ENCODE data around the gene ADAMTS7. TPM values are rescaled to one million over a fixed set of nuclear protein-coding genes. Genes with fewer than 3 reads are reported as not detected.

The ADAMTS7 gene
- total and polyA plus RNA-seq, 2 donors (not counting 1 experiment from before 2014, with no cell fraction given): 7.9 TPM

DNA sequence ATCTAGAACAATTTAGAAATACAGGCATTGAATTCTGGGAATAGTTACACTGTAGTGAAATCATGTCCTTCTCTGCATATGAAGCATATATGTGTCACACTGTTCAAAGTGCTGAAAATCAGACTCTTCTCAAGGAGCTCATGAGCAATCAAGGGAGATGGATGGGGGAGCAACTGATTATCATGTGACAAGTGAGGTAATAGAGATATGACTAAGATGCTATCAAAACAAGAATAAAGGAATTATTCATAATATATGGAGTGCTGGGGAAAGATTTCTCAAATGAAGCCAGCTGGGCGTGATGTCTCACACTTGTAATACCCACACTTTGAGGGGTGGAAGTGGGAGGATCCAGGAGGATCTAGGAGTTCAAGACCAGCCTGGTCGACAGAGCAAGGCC, 95.3 kb downstream of the ADAMTS7 start:
- DNase-seq (ENCODE audit: low read depth in 2 of 2): peak; percentile 72 to 84
- TF ChIP-seq, protein P1, sequence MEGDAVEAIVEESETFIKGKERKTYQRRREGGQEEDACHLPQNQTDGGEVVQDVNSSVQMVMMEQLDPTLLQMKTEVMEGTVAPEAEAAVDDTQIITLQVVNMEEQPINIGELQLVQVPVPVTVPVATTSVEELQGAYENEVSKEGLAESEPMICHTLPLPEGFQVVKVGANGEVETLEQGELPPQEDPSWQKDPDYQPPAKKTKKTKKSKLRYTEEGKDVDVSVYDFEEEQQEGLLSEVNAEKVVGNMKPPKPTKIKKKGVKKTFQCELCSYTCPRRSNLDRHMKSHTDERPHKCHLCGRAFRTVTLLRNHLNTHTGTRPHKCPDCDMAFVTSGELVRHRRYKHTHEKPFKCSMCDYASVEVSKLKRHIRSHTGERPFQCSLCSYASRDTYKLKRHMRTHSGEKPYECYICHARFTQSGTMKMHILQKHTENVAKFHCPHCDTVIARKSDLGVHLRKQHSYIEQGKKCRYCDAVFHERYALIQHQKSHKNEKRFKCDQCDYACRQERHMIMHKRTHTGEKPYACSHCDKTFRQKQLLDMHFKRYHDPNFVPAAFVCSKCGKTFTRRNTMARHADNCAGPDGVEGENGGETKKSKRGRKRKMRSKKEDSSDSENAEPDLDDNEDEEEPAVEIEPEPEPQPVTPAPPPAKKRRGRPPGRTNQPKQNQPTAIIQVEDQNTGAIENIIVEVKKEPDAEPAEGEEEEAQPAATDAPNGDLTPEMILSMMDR (conservative IDR thresholded peaks at IDR 0.05 in 1 of 2, IDR thresholded peaks at IDR 0.05 in 1 of 2; ENCODE audit: low read depth in 1 of 2, low read length in 2 of 2): no peak
- no peak for TF ChIP-seq EZH2 (IDR thresholded peaks at IDR 0.05; ENCODE audit: low read length, missing control alignments)
- no peak overlapping the region for H3K27ac ChIP-seq (ENCODE audit: insufficient read depth, low read length)

DNA sequence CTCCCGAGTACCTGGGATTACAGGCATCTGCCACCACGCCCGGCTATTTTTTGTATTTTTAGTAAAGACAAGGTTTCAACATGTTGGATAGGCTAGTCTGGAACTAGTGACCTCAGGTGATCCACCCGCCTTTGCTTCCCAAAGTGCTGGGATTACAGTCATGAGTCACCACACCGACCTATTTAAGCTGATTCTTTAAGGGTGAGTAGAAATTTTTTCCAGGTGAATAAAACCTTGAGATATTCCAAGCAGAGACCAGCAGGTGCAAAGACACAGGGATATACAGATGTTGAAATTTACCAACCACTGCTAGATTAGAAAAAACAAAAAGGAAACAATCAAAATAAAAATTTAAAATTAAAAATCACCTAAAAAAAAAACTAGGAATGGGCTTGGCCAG, 95.8 kb downstream of the ADAMTS7 start:
- Histone ChIP-seq H4K20me1 (ENCODE audit: control insufficient read depth, extremely low read depth, insufficient read depth, low read length) (no peaks in the 10 kb centered on the region), H3K4me1 (ENCODE audit: control insufficient read depth, extremely low read depth, insufficient read depth, low read length) (no peaks in the 10 kb centered on the region), H2AFZ (ENCODE audit: low read length) (no peak overlapping the region), H3K36me3 (ENCODE audit: control insufficient read depth, insufficient read depth, low read length) (no peaks in the 10 kb centered on the region), H3K79me2 (ENCODE audit: control insufficient read depth, insufficient read depth, low read length) (no peaks in the 10 kb centered on the region), H3K4me2 (ENCODE audit: extremely low read depth, insufficient read depth, low read length) (no peak overlapping the region), H3K9ac (ENCODE audit: insufficient read depth, low read length) (no peak overlapping the region), H3K9me3 (ENCODE audit: control insufficient read depth, insufficient read depth, low read depth, low read length) (no peaks in the 10 kb centered on the region), H3K27me3 (ENCODE audit: control insufficient read depth, insufficient read depth, low read length) (peaks cover 3% of the 10 kb centered on the region), H3K27ac (ENCODE audit: insufficient read depth, low read length) (no peak overlapping the region), H3K4me3 (replicated peaks in 1 of 4; ENCODE audit: control extremely low read depth in 1 of 4, insufficient read depth in 1 of 4, low read depth in 3 of 4, low read length in 4 of 4) (no peak overlapping the region)
- peak in 1 of 2 donors; percentile 42 for DNase-seq (ENCODE audit: low read depth in 2 of 2)
- TF ChIP-seq, protein P1 (conservative IDR thresholded peaks at IDR 0.05 in 1 of 2, IDR thresholded peaks at IDR 0.05 in 1 of 2; ENCODE audit: low read depth in 1 of 2, low read length in 2 of 2): no peak
- no peak for TF ChIP-seq EZH2 (IDR thresholded peaks at IDR 0.05; ENCODE audit: low read length, missing control alignments)

More for the DNA sequence above, 95.3 kb downstream of the ADAMTS7 start:
- Histone ChIP-seq H3K4me3 (replicated peaks in 1 of 4; ENCODE audit: control extremely low read depth in 1 of 4, insufficient read depth in 1 of 4, low read depth in 3 of 4, low read length in 4 of 4) (no peak overlapping the region), H3K9ac (ENCODE audit: insufficient read depth, low read length) (no peak overlapping the region), H3K79me2 (ENCODE audit: control insufficient read depth, insufficient read depth, low read length) (no peaks in the 10 kb centered on the region), H4K20me1 (ENCODE audit: control insufficient read depth, extremely low read depth, insufficient read depth, low read length) (no peaks in the 10 kb centered on the region), H3K36me3 (ENCODE audit: control insufficient read depth, insufficient read depth, low read length) (no peaks in the 10 kb centered on the region), H2AFZ (ENCODE audit: low read length) (no peak overlapping the region), H3K9me3 (ENCODE audit: control insufficient read depth, insufficient read depth, low read depth, low read length) (no peaks in the 10 kb centered on the region), H3K4me1 (ENCODE audit: control insufficient read depth, extremely low read depth, insufficient read depth, low read length) (no peaks in the 10 kb centered on the region), H3K27me3 (ENCODE audit: control insufficient read depth, insufficient read depth, low read length) (peaks cover 3% of the 10 kb centered on the region), H3K4me2 (ENCODE audit: extremely low read depth, insufficient read depth, low read length) (no peak overlapping the region)

DNA sequence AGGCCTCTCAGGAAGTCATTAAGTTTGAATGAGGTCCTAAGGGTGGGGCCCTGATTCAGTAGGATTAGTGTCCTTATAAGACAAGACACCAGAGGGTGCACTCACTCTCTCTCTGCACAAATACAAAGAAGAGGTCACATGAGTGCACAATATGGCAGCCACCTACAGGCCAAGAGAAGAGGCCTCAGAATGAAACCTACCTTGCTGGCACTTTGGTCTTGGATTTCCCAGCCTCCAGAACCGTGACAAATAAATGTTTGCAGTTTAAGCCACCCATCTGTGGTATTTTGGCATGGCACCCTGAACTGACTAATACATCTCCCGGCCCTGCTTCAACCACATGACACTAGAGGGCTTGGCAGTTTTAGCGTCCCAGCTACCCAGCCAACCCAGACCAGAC, 96.4 kb downstream of the ADAMTS7 start:
- Histone ChIP-seq H3K4me1 (ENCODE audit: control insufficient read depth, extremely low read depth, insufficient read depth, low read length) (no peaks in the 10 kb centered on the region), H3K79me2 (ENCODE audit: control insufficient read depth, insufficient read depth, low read length) (no peaks in the 10 kb centered on the region), H3K4me2 (ENCODE audit: extremely low read depth, insufficient read depth, low read length) (no peak overlapping the region), H2AFZ (ENCODE audit: low read length) (no peak overlapping the region), H3K36me3 (ENCODE audit: control insufficient read depth, insufficient read depth, low read length) (no peaks in the 10 kb centered on the region), H3K27ac (ENCODE audit: insufficient read depth, low read length) (no peak overlapping the region), H3K27me3 (ENCODE audit: control insufficient read depth, insufficient read depth, low read length) (peaks cover 3% of the 10 kb centered on the region), H3K9ac (ENCODE audit: insufficient read depth, low read length) (no peak overlapping the region), H3K4me3 (replicated peaks in 1 of 4; ENCODE audit: control extremely low read depth in 1 of 4, insufficient read depth in 1 of 4, low read depth in 3 of 4, low read length in 4 of 4) (no peak overlapping the region), H4K20me1 (ENCODE audit: control insufficient read depth, extremely low read depth, insufficient read depth, low read length) (no peaks in the 10 kb centered on the region), H3K9me3 (ENCODE audit: control insufficient read depth, insufficient read depth, low read depth, low read length) (no peaks in the 10 kb centered on the region)
- peak; percentile 13 to 15 for DNase-seq (ENCODE audit: low read depth in 2 of 2)
- TF ChIP-seq, protein P1 (conservative IDR thresholded peaks at IDR 0.05 in 1 of 2, IDR thresholded peaks at IDR 0.05 in 1 of 2; ENCODE audit: low read depth in 1 of 2, low read length in 2 of 2): no peak
- no peak for TF ChIP-seq EZH2 (IDR thresholded peaks at IDR 0.05; ENCODE audit: low read length, missing control alignments)

All from fibroblast of lung (primary cell).